Measurements from ENCODE around the gene CRY2. TPM values are rescaled to one million over a fixed set of nuclear protein-coding genes. Genes with fewer than 3 reads are reported as not detected.

The CRY2 gene
- polyA plus RNA-seq, 1 of the 3 experiments (the other 2 are of a cell fraction): 6.7 TPM

DNA sequence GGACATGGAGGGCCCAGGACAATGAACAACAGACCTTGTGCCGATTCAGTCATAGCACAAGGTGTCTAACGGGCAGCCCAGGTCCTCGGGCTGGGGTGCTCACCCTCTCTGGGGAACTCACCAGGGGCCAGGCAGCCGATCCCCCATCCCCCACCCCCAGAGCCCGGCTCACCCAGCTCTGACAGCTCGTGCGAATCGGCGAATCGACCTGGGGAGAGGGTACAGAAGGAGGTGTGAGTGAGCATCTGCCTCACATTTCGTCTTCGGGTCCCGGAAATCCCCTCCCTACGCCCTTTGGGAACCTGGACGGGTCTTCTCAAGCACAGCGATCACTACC lies 70.0 kb downstream of the CRY2 start (continued):
- TF ChIP-seq, protein P1, sequence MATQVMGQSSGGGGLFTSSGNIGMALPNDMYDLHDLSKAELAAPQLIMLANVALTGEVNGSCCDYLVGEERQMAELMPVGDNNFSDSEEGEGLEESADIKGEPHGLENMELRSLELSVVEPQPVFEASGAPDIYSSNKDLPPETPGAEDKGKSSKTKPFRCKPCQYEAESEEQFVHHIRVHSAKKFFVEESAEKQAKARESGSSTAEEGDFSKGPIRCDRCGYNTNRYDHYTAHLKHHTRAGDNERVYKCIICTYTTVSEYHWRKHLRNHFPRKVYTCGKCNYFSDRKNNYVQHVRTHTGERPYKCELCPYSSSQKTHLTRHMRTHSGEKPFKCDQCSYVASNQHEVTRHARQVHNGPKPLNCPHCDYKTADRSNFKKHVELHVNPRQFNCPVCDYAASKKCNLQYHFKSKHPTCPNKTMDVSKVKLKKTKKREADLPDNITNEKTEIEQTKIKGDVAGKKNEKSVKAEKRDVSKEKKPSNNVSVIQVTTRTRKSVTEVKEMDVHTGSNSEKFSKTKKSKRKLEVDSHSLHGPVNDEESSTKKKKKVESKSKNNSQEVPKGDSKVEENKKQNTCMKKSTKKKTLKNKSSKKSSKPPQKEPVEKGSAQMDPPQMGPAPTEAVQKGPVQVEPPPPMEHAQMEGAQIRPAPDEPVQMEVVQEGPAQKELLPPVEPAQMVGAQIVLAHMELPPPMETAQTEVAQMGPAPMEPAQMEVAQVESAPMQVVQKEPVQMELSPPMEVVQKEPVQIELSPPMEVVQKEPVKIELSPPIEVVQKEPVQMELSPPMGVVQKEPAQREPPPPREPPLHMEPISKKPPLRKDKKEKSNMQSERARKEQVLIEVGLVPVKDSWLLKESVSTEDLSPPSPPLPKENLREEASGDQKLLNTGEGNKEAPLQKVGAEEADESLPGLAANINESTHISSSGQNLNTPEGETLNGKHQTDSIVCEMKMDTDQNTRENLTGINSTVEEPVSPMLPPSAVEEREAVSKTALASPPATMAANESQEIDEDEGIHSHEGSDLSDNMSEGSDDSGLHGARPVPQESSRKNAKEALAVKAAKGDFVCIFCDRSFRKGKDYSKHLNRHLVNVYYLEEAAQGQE (IDR thresholded peaks at IDR 0.05; ENCODE audit: low read depth, low read length): no peak
- TF ChIP-seq TEAD4 (IDR thresholded peaks at IDR 0.05; ENCODE audit: borderline replicate concordance, insufficient read depth) (no peak), MXI1 (IDR thresholded peaks at IDR 0.05; ENCODE audit: low read depth, low read length) (no peak), JUND (IDR thresholded peaks at IDR 0.05) (no peak), RXRA (IDR thresholded peaks at IDR 0.05; ENCODE audit: borderline replicate concordance, low read depth) (no peak)
- TF ChIP-seq, protein P2, sequence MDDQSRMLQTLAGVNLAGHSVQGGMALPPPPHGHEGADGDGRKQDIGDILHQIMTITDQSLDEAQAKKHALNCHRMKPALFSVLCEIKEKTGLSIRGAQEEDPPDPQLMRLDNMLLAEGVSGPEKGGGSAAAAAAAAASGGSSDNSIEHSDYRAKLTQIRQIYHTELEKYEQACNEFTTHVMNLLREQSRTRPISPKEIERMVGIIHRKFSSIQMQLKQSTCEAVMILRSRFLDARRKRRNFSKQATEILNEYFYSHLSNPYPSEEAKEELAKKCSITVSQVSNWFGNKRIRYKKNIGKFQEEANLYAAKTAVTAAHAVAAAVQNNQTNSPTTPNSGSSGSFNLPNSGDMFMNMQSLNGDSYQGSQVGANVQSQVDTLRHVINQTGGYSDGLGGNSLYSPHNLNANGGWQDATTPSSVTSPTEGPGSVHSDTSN (IDR thresholded peaks at IDR 0.05): no peak

DNA sequence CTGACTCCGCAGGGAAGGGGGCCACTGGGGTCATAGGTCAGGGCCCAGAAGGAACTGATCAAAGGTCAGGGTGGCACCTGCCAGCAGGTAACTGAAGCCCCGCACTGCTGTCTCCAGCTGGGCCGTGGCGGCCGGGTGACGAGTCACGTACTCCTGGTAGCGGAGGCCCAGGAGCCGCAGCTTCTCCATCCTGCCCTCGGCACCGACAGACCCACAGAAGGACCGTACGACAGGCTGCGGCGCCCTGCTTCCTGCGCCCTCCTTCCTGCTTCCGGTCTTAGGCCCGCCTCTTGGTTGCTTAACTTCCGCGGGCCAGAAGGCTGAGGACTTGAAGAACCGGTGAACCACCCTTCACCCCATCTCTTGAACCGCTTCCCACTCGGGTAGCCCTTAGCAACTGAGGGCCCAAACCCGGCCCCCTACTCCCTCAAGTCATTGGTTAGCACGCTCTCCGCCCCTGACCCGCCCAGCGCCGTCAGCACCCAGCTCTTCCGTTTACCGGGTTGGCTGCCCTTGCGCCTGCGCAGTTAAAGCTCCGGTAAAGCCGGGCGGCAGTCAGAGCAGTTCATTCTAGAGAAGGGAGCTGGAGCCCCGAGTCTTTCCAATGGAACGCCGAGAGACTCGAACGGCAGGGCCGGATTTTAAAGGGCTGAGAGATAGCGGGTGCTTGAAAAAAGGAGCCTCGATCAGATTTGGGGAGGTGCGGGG lies 70.5 kb downstream of the CRY2 start, which contains the start of gene PEX16:
PEX16 (minus strand) TSS at position 255 of the 708 bp plus-strand sequence; CDS start at position 189, 66 bp downstream.
- peaks cover 7 to 17% of the 10 kb centered on the region in 2 experiments; a peak in 3 of 4 replicates for H3K4me1 ChIP-seq (ENCODE audit: control insufficient read depth in 1 of 2, insufficient read depth in 2 of 2, low read depth in 1 of 2, low read length in 1 of 2)
- no peak for TF ChIP-seq GATA2 (CRISPR knock-in tag; IDR thresholded peaks at IDR 0.05)
- TF ChIP-seq MXI1 (IDR thresholded peaks at IDR 0.05; ENCODE audit: low read depth, low read length): peak; percentile 70; the same call in 1 of the 2 replicates
- peak; percentile 73; the same call in 1 of the 2 replicates for TF ChIP-seq RFX5 (IDR thresholded peaks at IDR 0.05; ENCODE audit: low read length)
- TF ChIP-seq NFIC (IDR thresholded peaks at IDR 0.05; ENCODE audit: borderline replicate concordance): peak; percentile 11; the same call in 1 of the 2 replicates
- peak; percentile 12 for TF ChIP-seq CHD2 (IDR thresholded peaks at IDR 0.05; ENCODE audit: low read length, partially characterized antibody)
- TF ChIP-seq NRF1 (IDR thresholded peaks at IDR 0.05; ENCODE audit: low read depth, low read length): peak; percentile 83
- peak; percentile 55; the same call in 1 of the 2 replicates for TF ChIP-seq TAF1 (IDR thresholded peaks at IDR 0.05; ENCODE audit: borderline replicate concordance, low read depth, low read length)
- TF ChIP-seq POLR2AphosphoS5 (IDR thresholded peaks at IDR 0.05; ENCODE audit: low read depth, low read length): peak; percentile 91
- TF ChIP-seq GABPA (IDR thresholded peaks at IDR 0.05; ENCODE audit: low read depth): peak; percentile 98
- no peak for TF ChIP-seq FOSL2 (IDR thresholded peaks at IDR 0.05; ENCODE audit: borderline replicate concordance, low read depth)
- TF ChIP-seq TCF12 (IDR thresholded peaks at IDR 0.05): no peak
- TF ChIP-seq SIN3A (IDR thresholded peaks at IDR 0.05; ENCODE audit: borderline replicate concordance, low read depth, low read length): 0 out of 2 replicates have a peak, but pooled peaks have one; percentile 75
- peak; percentile 73; the same call in 1 of the 2 replicates for TF ChIP-seq YY1 (IDR thresholded peaks at IDR 0.05; ENCODE audit: low read depth)
- TF ChIP-seq, protein P3, sequence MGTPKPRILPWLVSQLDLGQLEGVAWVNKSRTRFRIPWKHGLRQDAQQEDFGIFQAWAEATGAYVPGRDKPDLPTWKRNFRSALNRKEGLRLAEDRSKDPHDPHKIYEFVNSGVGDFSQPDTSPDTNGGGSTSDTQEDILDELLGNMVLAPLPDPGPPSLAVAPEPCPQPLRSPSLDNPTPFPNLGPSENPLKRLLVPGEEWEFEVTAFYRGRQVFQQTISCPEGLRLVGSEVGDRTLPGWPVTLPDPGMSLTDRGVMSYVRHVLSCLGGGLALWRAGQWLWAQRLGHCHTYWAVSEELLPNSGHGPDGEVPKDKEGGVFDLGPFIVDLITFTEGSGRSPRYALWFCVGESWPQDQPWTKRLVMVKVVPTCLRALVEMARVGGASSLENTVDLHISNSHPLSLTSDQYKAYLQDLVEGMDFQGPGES (IDR thresholded peaks at IDR 0.05; ENCODE audit: low read depth, low read length): no peak
- TF ChIP-seq TEAD4 (IDR thresholded peaks at IDR 0.05; ENCODE audit: borderline replicate concordance, insufficient read depth): no peak
- TF ChIP-seq ELF1 (IDR thresholded peaks at IDR 0.05): peak; percentile 96
- POLR2A ChIA-PET: interaction anchor here (0.5 to 2.3 kb wide), 9 partner anchors 8 to 378 kb away, joined by 3 to 15 read pairs (median 4); no protein-coding TSS in a partner anchor
- H3K4me2 ChIP-seq: peak within 1 kb of the TSS; percentile 97
- H3K4me3 ChIP-seq (ENCODE audit: low read depth in 2 of 2, low read length in 1 of 2): peak within 1 kb of the TSS; percentile 95 to 99
- H3K9me2 ChIP-seq: no peaks in the 10 kb centered on the region
- peaks cover 19% of the 10 kb centered on the region for H3K79me2 ChIP-seq (ENCODE audit: insufficient read depth)
- under 1% methylated on average over 29 of the region's 45 CpGs for WGBS (ENCODE audit: low lambda C conversion rate)
- H4K20me1 ChIP-seq (ENCODE audit: insufficient read depth): no peaks in the 10 kb centered on the region
- no peaks in the 10 kb centered on the region for H3K9me3 ChIP-seq
- H3K9ac ChIP-seq: peak within 1 kb of the TSS; percentile 89
- peak within 1 kb of the TSS; percentile 95 for H2AFZ ChIP-seq (ENCODE audit: low read depth)
- DNase-seq: peak; percentile 97
- H3K27me3 ChIP-seq (ENCODE audit: insufficient read depth): no peaks in the 10 kb centered on the region
- CTCF ChIA-PET: interaction anchor here (0.9 to 6.2 kb wide), 5 partner anchors 19 to 322 kb away, joined by 3 to 35 read pairs (median 4); no protein-coding TSS in a partner anchor
- peak within 1 kb of the TSS; percentile 83 to 89 for H3K27ac ChIP-seq (ENCODE audit: low read depth in 2 of 2, low read length in 1 of 2)
- H3F3A ChIP-seq (replicated peaks; ENCODE audit: insufficient read depth): peaks cover 4% of the 10 kb centered on the region
- peaks cover 0 to 28% of the 10 kb centered on the region in 2 experiments for H3K36me3 ChIP-seq (replicated peaks in 1 of 2; ENCODE audit: control insufficient read depth in 1 of 2, insufficient read depth in 2 of 2, low read length in 1 of 2)
